Vagina (tissue), 2 donors: ENCODE results near the gene PRKCB. TPM values are rescaled to one million over a fixed set of nuclear protein-coding genes. Genes with fewer than 3 reads are reported as not detected.

Experiments
- DNase-seq, 2 donors: peaks; one replicate each; pipeline ENCODE4 v3.0.0-alpha.2; 2017; ENCODE audit errors: extremely low spot score in 2 of 2
- H3K27ac ChIP-seq: fragments of 200-600 bp; sonication (generic); one replicate; pipeline ENCODE4 v1.5.1; 2019
- H3K27me3 ChIP-seq: fragments of 200-600 bp; sonication (generic); one replicate; pipeline ENCODE4 v1.5.1; 2019
- H3K36me3 ChIP-seq, 2 donors: fragments of 200-600 bp; sonication (generic); one replicate each; pipeline ENCODE4 v1.5.1; 2017 to 2019
- H3K4me1 ChIP-seq: fragments of 200-600 bp; sonication (generic); one replicate; pipeline ENCODE4 v1.5.1; 2019
- H3K4me3 ChIP-seq, 2 donors: fragments of 200-600 bp; sonication (generic); 1 replicate in 1 of 2; 2 replicates in 1 of 2; pipeline ENCODE4 v1.5.1; 2016 to 2019
- H3K9me3 ChIP-seq: fragments of 200-600 bp; sonication (generic); one replicate; pipeline ENCODE4 v1.5.1; 2019
- CTCF ChIP-seq, 3 experiments: fragments of 450-650 bp in 2 of 3; fragments of 200-600 bp in 1 of 3; sonication (generic) in 1 of 3; IDR thresholded peaks; one replicate each; pipeline ENCODE4 v1.5.1; 2017 to 2019; ENCODE audit warnings: antibody characterized with exemption in 3 of 3, mild to moderate bottlenecking in 2 of 3, moderate library complexity in 2 of 3
- POLR2A ChIP-seq, 2 donors: fragments of 450-650 bp; IDR thresholded peaks; one replicate each; pipeline ENCODE4 v1.6.1; 2017; ENCODE audit warnings: antibody characterized with exemption in 2 of 2, mild to moderate bottlenecking in 2 of 2, moderate library complexity in 2 of 2
- POLR2AphosphoS5 ChIP-seq, 2 donors: sonication (generic); formaldehyde crosslinking; IDR thresholded peaks; one replicate each; pipeline ENCODE4 v1.9.0; 2017; ENCODE audit warnings: antibody characterized with exemption in 2 of 2, mild to moderate bottlenecking in 2 of 2, low read depth in 1 of 2; ENCODE audit not compliant: insufficient read depth in 1 of 2
- intact Hi-C: fragments of 100-400 bp; cut with DNase I; formaldehyde crosslinking; loops from one replicate; pipeline ENCODE4 v1.15.1; 2023
- microRNA-seq: library from miRNA; unstranded; fragments of <30 nt; microRNA quantifications from one replicate; pipeline ENCODE4, GENCODE V29; 2017; ENCODE audit warnings: borderline number of aligned reads, borderline replicate concordance
- small RNA-seq: library from RNA; depleted of rRNA; stranded (forward); fragments of <200 nt; gene quantifications from one replicate; pipeline ENCODE3, GENCODE V24; 2016
- total RNA-seq: library from RNA; depleted of rRNA; stranded (reverse); fragments of >200 nt; gene quantifications from one replicate; pipeline ENCODE4 v1.2.3, GENCODE V29; 2016

The PRKCB gene
- total RNA-seq, 1 donor from 2014 or later, result 9.1 TPM

GRCh38 chr16:24258791-24259190 is 423.0 kb downstream of the PRKCB start:
- TF ChIP-seq POLR2A (IDR thresholded peaks at IDR 0.05), result no peak
- TF ChIP-seq CTCF (IDR thresholded peaks at IDR 0.05), result no peak
- no peak for TF ChIP-seq POLR2AphosphoS5 (IDR thresholded peaks at IDR 0.05; ENCODE audit: insufficient read depth in 1 of 2, low read depth in 1 of 2)
- Histone ChIP-seq H3K4me3 (no peak overlapping the region), H3K27ac (no peak overlapping the region), H3K9me3 (no peaks in the 10 kb centered on the region), H3K27me3 (peaks cover 5% of the 10 kb centered on the region), H3K4me1 (no peaks in the 10 kb centered on the region), H3K36me3 (no peaks in the 10 kb centered on the region)
- intact Hi-C loops, result no loop called here
- no peak for DNase-seq

GRCh38 chr16:24262816-24263215 is 427.0 kb downstream of the PRKCB start:
- intact Hi-C loops, result no loop called here
- Histone ChIP-seq H3K27me3 (no peaks in the 10 kb centered on the region), H3K4me3 (no peak overlapping the region), H3K4me1 (no peaks in the 10 kb centered on the region), H3K36me3 (no peaks in the 10 kb centered on the region), H3K9me3 (no peaks in the 10 kb centered on the region), H3K27ac (no peak overlapping the region)
- no peak for TF ChIP-seq POLR2A (IDR thresholded peaks at IDR 0.05)
- TF ChIP-seq POLR2AphosphoS5 (IDR thresholded peaks at IDR 0.05; ENCODE audit: insufficient read depth in 1 of 2, low read depth in 1 of 2), result no peak
- no peak for TF ChIP-seq CTCF (IDR thresholded peaks at IDR 0.05)
- DNase-seq, result no peak

Small RNA genes lying within 50 kb of the gene (microRNA-seq; reads per million reads assigned to microRNA genes)
- not detected for gene MIR1273H

Small RNA genes lying within 50 kb of the gene (small RNA-seq; reads per million reads assigned to genes)
- not detected for gene MIR1273H

Other genes with a start within 250 kb of the PRKCB start
- 68.8 TPM for gene NDUFAB1, start 239.7 kb upstream of the PRKCB start, total RNA-seq
- 10.1 TPM for gene PALB2, start 194.7 kb upstream of the PRKCB start, total RNA-seq
- 23.6 TPM for gene DCTN5, start 194.5 kb upstream of the PRKCB start, total RNA-seq
- gene PLK1, start 157.1 kb upstream of the PRKCB start, total RNA-seq, result 8.1 TPM
- gene ERN2, start 122.8 kb upstream of the PRKCB start, total RNA-seq, result not detected
- gene CHP2, start 81.0 kb upstream of the PRKCB start, total RNA-seq, result 2.5 TPM